Neural cell (in vitro differentiated cells): ENCODE data around the gene PLSCR2. TPM values are rescaled to one million over a fixed set of nuclear protein-coding genes. Genes with fewer than 3 reads are reported as not detected.

Experiments used
- H2AFZ ChIP-seq: fragments of 200-600, 300-800 bp; sonication (generic), shearing (Covaris generic); 2 replicates; pipeline ENCODE4 v1.6.0; 2014; ENCODE audit warnings: low read depth, mild to moderate bottlenecking, antibody characterized with exemption, low read length, moderate library complexity
- H3F3A ChIP-seq: fragments of 200-600 bp; shearing (Covaris generic); 2 replicates; pipeline ENCODE4 v1.6.1; 2016; ENCODE audit warnings: mild to moderate bottlenecking, moderate library complexity, mixed read lengths, antibody characterized with exemption, low read length; ENCODE audit not compliant: insufficient read depth, poor library complexity, severe bottlenecking
- H3K27ac ChIP-seq: fragments of 200-600, 300-800 bp; sonication (generic), shearing (Covaris generic); 2 replicates; pipeline ENCODE4 v1.5.1; 2014; ENCODE audit warnings: mild to moderate bottlenecking, low read length, moderate library complexity
- H3K27me3 ChIP-seq: fragments of 300-800, 200-600 bp; sonication (generic), shearing (Covaris generic); 2 replicates; pipeline ENCODE4 v1.6.0; 2014; ENCODE audit warnings: mild to moderate bottlenecking, low read depth, low read length, moderate library complexity; ENCODE audit not compliant: insufficient read depth
- H3K36me3 ChIP-seq: fragments of 300-800, 200-600 bp; sonication (generic), shearing (Covaris generic); 2 replicates; pipeline ENCODE4 v1.5.1; 2014; ENCODE audit warnings: mild to moderate bottlenecking, antibody characterized with exemption, low read length, moderate library complexity; ENCODE audit not compliant: insufficient read depth
- H3K4me2 ChIP-seq: fragments of 300-800, 200-600 bp; sonication (generic), shearing (Covaris generic); 2 replicates; pipeline ENCODE4 v1.6.0; 2014; ENCODE audit warnings: mild to moderate bottlenecking, low read length
- H3K4me3 ChIP-seq: fragments of 300-800, 200-600 bp; sonication (generic), shearing (Covaris generic); 2 replicates; pipeline ENCODE4 v1.5.1; 2014; ENCODE audit warnings: mild to moderate bottlenecking, low read length, moderate library complexity
- H3K79me2 ChIP-seq: fragments of 200-600 bp; shearing (Covaris generic); replicated peaks from 2 replicates; pipeline ENCODE4 v1.6.0; 2014; ENCODE audit warnings: mild to moderate bottlenecking, low read length, moderate library complexity; ENCODE audit not compliant: insufficient read depth
- H3K9ac ChIP-seq: fragments of 300-800, 200-600 bp; sonication (generic), shearing (Covaris generic); 2 replicates; pipeline ENCODE4 v1.6.1; 2016; ENCODE audit warnings: mild to moderate bottlenecking, low read length, mixed read lengths
- H3K9me2 ChIP-seq: fragments of 200-600 bp; shearing (Covaris generic); 2 replicates; pipeline ENCODE4 v1.6.1; 2016; ENCODE audit warnings: mild to moderate bottlenecking, low read length, mixed read lengths; ENCODE audit not compliant: insufficient read depth
- H3K9me3 ChIP-seq: fragments of 200-600, 300-800 bp; sonication (generic), shearing (Covaris generic); 2 replicates; pipeline ENCODE4 v1.6.1; 2016; ENCODE audit warnings: mild to moderate bottlenecking, mixed run types, low read length, moderate library complexity, mixed read lengths
- H4K20me1 ChIP-seq: fragments of 200-600 bp; shearing (Covaris generic); 2 replicates; pipeline ENCODE4 v1.6.1; 2016; ENCODE audit warnings: mild to moderate bottlenecking, mixed run types; ENCODE audit not compliant: insufficient read depth
- EP300 ChIP-seq: fragments of 450-650 bp; conservative IDR thresholded peaks from 2 replicates; pipeline ENCODE4 v1.6.1; 2014; ENCODE audit warnings: antibody characterized with exemption, mild to moderate bottlenecking, moderate library complexity; ENCODE audit not compliant: poor library complexity, severe bottlenecking
- EZH2 ChIP-seq: fragments of 200-600, 300-800 bp; shearing (Covaris generic), sonication (generic); IDR thresholded peaks from 2 replicates; pipeline ENCODE4 v1.6.1; 2014; ENCODE audit warnings: antibody characterized with exemption, low read length, borderline replicate concordance, mild to moderate bottlenecking; ENCODE audit not compliant: insufficient read depth, poor library complexity, severe bottlenecking
- MXI1 ChIP-seq: fragments of 450-650 bp; conservative IDR thresholded peaks from 2 replicates; pipeline ENCODE4 v1.6.1; 2014; ENCODE audit warnings: antibody characterized with exemption, mild to moderate bottlenecking; ENCODE audit not compliant: poor library complexity, severe bottlenecking
- POLR2AphosphoS5 ChIP-seq: IDR thresholded peaks from 2 replicates; pipeline ENCODE4 v1.6.1; 2012
- RAD21 ChIP-seq: fragments of 450-650 bp; conservative IDR thresholded peaks from 2 replicates; pipeline ENCODE4 v1.6.1; 2014; ENCODE audit warnings: antibody characterized with exemption, mild to moderate bottlenecking, moderate library complexity
- SMC3 ChIP-seq: fragments of 450-650 bp; conservative IDR thresholded peaks from 2 replicates; pipeline ENCODE4 v1.6.1; 2014; ENCODE audit warnings: antibody characterized with exemption, mild to moderate bottlenecking, moderate library complexity; ENCODE audit not compliant: poor library complexity
- TAF1 ChIP-seq: IDR thresholded peaks from 2 replicates; pipeline ENCODE4 v1.6.1; 2012; ENCODE audit warnings: low read depth
- polyA plus RNA-seq: library from polyadenylated mRNA; depleted of rRNA; stranded (reverse); fragments of >200 nt; gene quantifications from 2 replicates; pipeline ENCODE4 v1.2.3, GENCODE V29; 2014
- TF ChIP-seq, protein P1 (sequence below): fragments of 450-650 bp; IDR thresholded peaks from 2 replicates; pipeline ENCODE4 v1.5.1; 2014; ENCODE audit warnings: antibody characterized with exemption, mild to moderate bottlenecking, moderate library complexity; ENCODE audit not compliant: poor library complexity, severe bottlenecking
- TF ChIP-seq, protein P2 (sequence below): IDR thresholded peaks from 2 replicates; pipeline ENCODE4 v1.6.1; 2012; ENCODE audit warnings: borderline replicate concordance

PLSCR2 gene
- polyA plus RNA-seq, 1 donor from 2014 or later: not detected

DNA sequence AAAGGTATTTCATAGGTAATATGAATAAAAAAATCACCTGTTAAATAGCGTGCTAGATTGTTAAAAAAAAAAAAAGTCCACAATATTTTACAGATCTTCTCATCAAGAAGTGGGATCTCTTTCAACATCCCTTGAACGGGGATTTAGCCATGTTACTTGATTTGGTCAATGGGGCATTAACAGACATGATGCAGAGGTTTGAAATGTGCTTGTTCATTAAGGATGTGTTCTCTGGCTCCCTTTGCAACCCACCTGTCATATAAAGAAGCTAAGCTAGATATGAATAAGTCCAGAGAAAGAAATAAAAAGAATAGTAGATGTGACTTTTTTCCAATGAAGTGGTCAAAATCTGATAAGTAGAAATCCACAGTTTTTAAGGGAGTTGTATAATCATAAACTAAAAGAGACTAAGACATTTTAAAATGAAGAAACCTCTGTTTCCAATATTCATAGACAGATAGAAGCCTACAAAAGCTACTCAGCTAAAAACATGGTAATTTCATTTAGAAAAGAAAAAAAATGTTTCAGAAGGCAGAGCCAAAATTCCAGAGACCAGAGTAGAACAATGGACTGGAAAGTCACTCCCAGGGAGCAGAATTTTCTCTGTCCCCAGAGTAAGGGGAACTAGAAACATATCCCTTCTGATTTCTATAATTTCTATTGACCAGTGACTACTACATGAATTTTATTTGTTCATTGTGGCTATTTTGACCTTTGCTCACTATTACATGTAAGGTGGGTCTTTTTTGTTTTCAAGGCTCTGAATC lies 79.2 kb downstream of the PLSCR2 start:
- Histone ChIP-seq H3K9ac (no peak overlapping the region), H2AFZ (no peak overlapping the region), H3K27me3 (no peaks in the 10 kb centered on the region), H3F3A (no peaks in the 10 kb centered on the region), H3K4me2 (no peak overlapping the region), H3K36me3 (no peaks in the 10 kb centered on the region), H4K20me1 (no peaks in the 10 kb centered on the region), H3K27ac (no peak overlapping the region), H3K9me2 (no peaks in the 10 kb centered on the region), H3K9me3 (no peaks in the 10 kb centered on the region), H3K79me2 (no peaks in the 10 kb centered on the region), H3K4me3 (no peak overlapping the region)
- no peak for TF ChIP-seq SMC3
- no peak for TF ChIP-seq MXI1
- TF ChIP-seq TAF1: no peak
- TF ChIP-seq EZH2: no peak
- TF ChIP-seq, protein P1, sequence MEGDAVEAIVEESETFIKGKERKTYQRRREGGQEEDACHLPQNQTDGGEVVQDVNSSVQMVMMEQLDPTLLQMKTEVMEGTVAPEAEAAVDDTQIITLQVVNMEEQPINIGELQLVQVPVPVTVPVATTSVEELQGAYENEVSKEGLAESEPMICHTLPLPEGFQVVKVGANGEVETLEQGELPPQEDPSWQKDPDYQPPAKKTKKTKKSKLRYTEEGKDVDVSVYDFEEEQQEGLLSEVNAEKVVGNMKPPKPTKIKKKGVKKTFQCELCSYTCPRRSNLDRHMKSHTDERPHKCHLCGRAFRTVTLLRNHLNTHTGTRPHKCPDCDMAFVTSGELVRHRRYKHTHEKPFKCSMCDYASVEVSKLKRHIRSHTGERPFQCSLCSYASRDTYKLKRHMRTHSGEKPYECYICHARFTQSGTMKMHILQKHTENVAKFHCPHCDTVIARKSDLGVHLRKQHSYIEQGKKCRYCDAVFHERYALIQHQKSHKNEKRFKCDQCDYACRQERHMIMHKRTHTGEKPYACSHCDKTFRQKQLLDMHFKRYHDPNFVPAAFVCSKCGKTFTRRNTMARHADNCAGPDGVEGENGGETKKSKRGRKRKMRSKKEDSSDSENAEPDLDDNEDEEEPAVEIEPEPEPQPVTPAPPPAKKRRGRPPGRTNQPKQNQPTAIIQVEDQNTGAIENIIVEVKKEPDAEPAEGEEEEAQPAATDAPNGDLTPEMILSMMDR: no peak
- TF ChIP-seq POLR2AphosphoS5: no peak
- no peak for TF ChIP-seq EP300
- TF ChIP-seq, protein P2, sequence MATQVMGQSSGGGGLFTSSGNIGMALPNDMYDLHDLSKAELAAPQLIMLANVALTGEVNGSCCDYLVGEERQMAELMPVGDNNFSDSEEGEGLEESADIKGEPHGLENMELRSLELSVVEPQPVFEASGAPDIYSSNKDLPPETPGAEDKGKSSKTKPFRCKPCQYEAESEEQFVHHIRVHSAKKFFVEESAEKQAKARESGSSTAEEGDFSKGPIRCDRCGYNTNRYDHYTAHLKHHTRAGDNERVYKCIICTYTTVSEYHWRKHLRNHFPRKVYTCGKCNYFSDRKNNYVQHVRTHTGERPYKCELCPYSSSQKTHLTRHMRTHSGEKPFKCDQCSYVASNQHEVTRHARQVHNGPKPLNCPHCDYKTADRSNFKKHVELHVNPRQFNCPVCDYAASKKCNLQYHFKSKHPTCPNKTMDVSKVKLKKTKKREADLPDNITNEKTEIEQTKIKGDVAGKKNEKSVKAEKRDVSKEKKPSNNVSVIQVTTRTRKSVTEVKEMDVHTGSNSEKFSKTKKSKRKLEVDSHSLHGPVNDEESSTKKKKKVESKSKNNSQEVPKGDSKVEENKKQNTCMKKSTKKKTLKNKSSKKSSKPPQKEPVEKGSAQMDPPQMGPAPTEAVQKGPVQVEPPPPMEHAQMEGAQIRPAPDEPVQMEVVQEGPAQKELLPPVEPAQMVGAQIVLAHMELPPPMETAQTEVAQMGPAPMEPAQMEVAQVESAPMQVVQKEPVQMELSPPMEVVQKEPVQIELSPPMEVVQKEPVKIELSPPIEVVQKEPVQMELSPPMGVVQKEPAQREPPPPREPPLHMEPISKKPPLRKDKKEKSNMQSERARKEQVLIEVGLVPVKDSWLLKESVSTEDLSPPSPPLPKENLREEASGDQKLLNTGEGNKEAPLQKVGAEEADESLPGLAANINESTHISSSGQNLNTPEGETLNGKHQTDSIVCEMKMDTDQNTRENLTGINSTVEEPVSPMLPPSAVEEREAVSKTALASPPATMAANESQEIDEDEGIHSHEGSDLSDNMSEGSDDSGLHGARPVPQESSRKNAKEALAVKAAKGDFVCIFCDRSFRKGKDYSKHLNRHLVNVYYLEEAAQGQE: no peak
- TF ChIP-seq RAD21: no peak

DNA sequence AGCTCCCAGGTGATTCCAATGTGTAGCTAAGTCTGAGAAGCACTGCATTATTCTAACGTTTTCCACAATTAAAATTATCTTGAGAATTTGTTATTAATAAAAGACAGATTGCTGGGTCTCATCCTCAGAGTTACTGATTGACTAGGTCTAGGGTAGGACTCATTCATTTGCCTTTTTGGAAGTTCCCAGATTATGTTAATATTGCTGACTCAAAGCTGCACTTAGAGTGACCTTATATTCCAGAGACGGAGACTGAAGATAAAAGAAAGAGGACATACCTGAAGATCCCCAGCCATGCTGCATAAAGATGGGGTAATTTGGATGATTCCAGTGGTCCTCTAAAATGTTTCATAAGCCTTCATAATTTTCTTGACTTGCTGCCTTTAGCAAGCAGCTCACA lies 81.8 kb downstream of the PLSCR2 start:
- no peaks in the 10 kb centered on the region for H3K9me2 ChIP-seq
- H3F3A ChIP-seq: no peaks in the 10 kb centered on the region
- H2AFZ ChIP-seq: no peak overlapping the region
- H3K9ac ChIP-seq: no peak overlapping the region
- no peaks in the 10 kb centered on the region for H3K36me3 ChIP-seq
- no peak for TF ChIP-seq EP300
- TF ChIP-seq POLR2AphosphoS5: no peak
- no peak for TF ChIP-seq MXI1
- no peak for TF ChIP-seq SMC3
- TF ChIP-seq RAD21: no peak
- no peak for TF ChIP-seq EZH2
- TF ChIP-seq, protein P2: no peak
- no peak for TF ChIP-seq TAF1
- TF ChIP-seq, protein P1: no peak
- no peaks in the 10 kb centered on the region for H3K9me3 ChIP-seq
- H4K20me1 ChIP-seq: no peaks in the 10 kb centered on the region
- H3K27ac ChIP-seq: no peak overlapping the region
- H3K79me2 ChIP-seq: no peaks in the 10 kb centered on the region
- no peak overlapping the region for H3K4me3 ChIP-seq
- H3K4me2 ChIP-seq: no peak overlapping the region
- no peaks in the 10 kb centered on the region for H3K27me3 ChIP-seq
